HuH-7.5 (cell line): ENCODE results near the gene PRCP.
"Not testable (repeated sequence)": the region's sequence is repeated elsewhere in the genome, so short reads cannot be mapped to it uniquely, and the experiment has no call there.

Source experiments
- DNase-seq: peaks from one replicate; pipeline ENCODE4 v3.0.0; 2011; ENCODE audit warnings: low spot score

The PRCP gene

GRCh38 chr11:82872377-82873150 lies 27.7 kb downstream of the PRCP start:
- DNase-seq, result no peak

GRCh38 chr11:82871646-82872045 lies 28.6 kb downstream of the PRCP start:
- DNase-seq, result no peak

- no peak for DNase-seq
Observed at GRCh38 chr11:82869657-82870056, 30.6 kb downstream of the PRCP start.

GRCh38 chr11:82867495-82868082 lies 32.6 kb downstream of the PRCP start:
- no peak for DNase-seq

GRCh38 chr11:82865841-82866240 lies 34.4 kb downstream of the PRCP start:
- no peak for DNase-seq

GRCh38 chr11:82864268-82864667 lies 36.0 kb downstream of the PRCP start:
- DNase-seq, result peak; percentile 18

- no peak for DNase-seq
Observed at GRCh38 chr11:82863209-82863608, 37.0 kb downstream of the PRCP start.

GRCh38 chr11:82862379-82862778 lies 37.9 kb downstream of the PRCP start:
- no peak for DNase-seq

GRCh38 chr11:82859750-82860149 lies 40.5 kb downstream of the PRCP start:
- DNase-seq, result no peak

GRCh38 chr11:82858556-82859091 lies 41.6 kb downstream of the PRCP start:
- no peak for DNase-seq

- DNase-seq, result no peak
Observed at GRCh38 chr11:82858133-82858532, 42.1 kb downstream of the PRCP start.

GRCh38 chr11:82857145-82857544 lies 43.1 kb downstream of the PRCP start:
- DNase-seq, result no peak

GRCh38 chr11:82855616-82856015 lies 44.6 kb downstream of the PRCP start:
- DNase-seq, result no peak

GRCh38 chr11:82854916-82855315 lies 45.3 kb downstream of the PRCP start:
- DNase-seq, result not testable (repeated sequence)

GRCh38 chr11:82854242-82854641 lies 46.0 kb downstream of the PRCP start:
- DNase-seq, result no peak

GRCh38 chr11:82848829-82849228 lies 51.4 kb downstream of the PRCP start:
- DNase-seq, result no peak

- DNase-seq, result no peak
Observed at GRCh38 chr11:82845356-82846353, 54.6 kb downstream of the PRCP start.

GRCh38 chr11:82843057-82843795 lies 57.0 kb downstream of the PRCP start:
- no peak for DNase-seq

- no peak for DNase-seq
Observed at GRCh38 chr11:82842019-82842418, 58.2 kb downstream of the PRCP start.

GRCh38 chr11:82837650-82838049 lies 62.6 kb downstream of the PRCP start:
- no peak for DNase-seq

- no peak for DNase-seq
Observed at GRCh38 chr11:82832983-82833382, 67.2 kb downstream of the PRCP start.

GRCh38 chr11:82831364-82831763 lies 68.9 kb downstream of the PRCP start:
- DNase-seq, result no peak
